PFSK-1 (cell line): ENCODE measurements around the gene DGAT2.

Source experiments
- FOXP2 ChIP-seq: optimal IDR thresholded peaks from 2 replicates; pipeline ENCODE3; 2011; ENCODE audit warnings: borderline replicate concordance, control low read depth, inconsistent platforms; ENCODE audit not compliant: insufficient read depth; ENCODE audit errors: extremely low read length, extremely low read depth
- POLR2AphosphoS5 ChIP-seq: IDR thresholded peaks from 2 replicates; pipeline ENCODE4 v1.6.1; 2012; ENCODE audit warnings: low read depth, mild to moderate bottlenecking, control low read depth, low read length, moderate library complexity
- REST ChIP-seq, 2 experiments: IDR thresholded peaks; 2 replicates each; pipeline versions ENCODE4 v1.6.1 to v1.8.0; 2011 to 2012; ENCODE audit warnings: low read depth in 2 of 2, low read length in 2 of 2, control low read depth in 1 of 2, inconsistent platforms in 1 of 2, mild to moderate bottlenecking in 1 of 2, moderate library complexity in 1 of 2; ENCODE audit not compliant: insufficient read depth in 1 of 2
- SIN3A ChIP-seq: IDR thresholded peaks from 2 replicates; pipeline ENCODE4 v1.6.1; 2012; ENCODE audit warnings: mild to moderate bottlenecking, low read length, moderate library complexity, borderline replicate concordance; ENCODE audit not compliant: insufficient read depth
- TAF1 ChIP-seq: IDR thresholded peaks from 2 replicates; pipeline ENCODE4 v1.6.1; 2012; ENCODE audit warnings: low read length, control low read depth, borderline replicate concordance; ENCODE audit not compliant: insufficient read depth

GRCh38 chr11:75814677-75815344, 46.2 kb downstream of the DGAT2 start, which contains the start of gene UVRAG:
- TF ChIP-seq SIN3A = peak; percentile 98; the same call in 1 of the 2 replicates
- TF ChIP-seq TAF1 = peak; percentile 85; the same call in 1 of the 2 replicates
- peak; percentile 88 for TF ChIP-seq POLR2AphosphoS5
- TF ChIP-seq REST (IDR thresholded peaks at IDR 0.05; ENCODE audit: insufficient read depth in 1 of 2, low read depth in 2 of 2, low read length in 2 of 2) = 0 out of 4 replicates have a peak, but pooled peaks of 1 of the 2 experiments have one; percentile 37
- peak; percentile 40 for TF ChIP-seq FOXP2
